SK-N-MC (cell line): ENCODE data around the gene CMIP.

ENCODE experiments used
- EZH2 ChIP-seq: fragments of 200-600 bp; sonication (generic); IDR thresholded peaks from one replicate; pipeline ENCODE4 v1.6.1; 2017; ENCODE audit warnings: antibody characterized with exemption
- POLR2AphosphoS5 ChIP-seq: IDR thresholded peaks from 2 replicates; pipeline ENCODE4 v1.6.1; 2012; ENCODE audit warnings: mild to moderate bottlenecking, low read depth, low read length, borderline replicate concordance

- TF ChIP-seq POLR2AphosphoS5 = no peak
- no peak for TF ChIP-seq EZH2
These were observed 181.0 kb downstream of the CMIP start for GRCh38 chr16:81625544-81626153.
